SK-N-DZ (cell line): ENCODE results near the gene NLGN3. TPM values are rescaled to one million over a fixed set of nuclear protein-coding genes. Genes with fewer than 3 reads are reported as not detected.

Source experiments
- DNase-seq: peaks from one replicate; pipeline ENCODE4 v3.0.0-alpha.2; 2015; ENCODE audit warnings: low spot score
- polyA plus RNA-seq, 2 experiments: library from polyadenylated mRNA; depleted of rRNA; stranded (reverse); fragments of >200 nt; gene quantifications; 2 replicates each; pipeline ENCODE4 v1.2.3, GENCODE V29; 2014

The NLGN3 gene
- 0.07 and 0.59 TPM in 2 replicates for polyA plus RNA-seq (2014; cell fraction: cytosol; rRNA removed)
- 0.37 and 0.45 TPM in 2 replicates for polyA plus RNA-seq (2014; cell fraction: nucleus; rRNA removed)

- no peak for DNase-seq
Measured at GRCh38 chrX:71144651-71145050, at the start of gene NLGN3. Gene NLGN3, plus strand, starts transcription at chrX:71144841. Its CDS starts 2,909 bp downstream, at chrX:71147750.

GRCh38 chrX:71095033-71095432 lies 49.6 kb upstream of the NLGN3 start:
- no peak for DNase-seq

- peak; percentile 86 for DNase-seq
Measured at GRCh38 chrX:71095555-71095980, 49.1 kb upstream of the NLGN3 start, which contains the start of gene FOXO4. Gene FOXO4, plus strand, starts transcription at chrX:71095851. Its CDS starts 678 bp downstream, at chrX:71096529.

- peak; percentile 24 for DNase-seq
Measured at GRCh38 chrX:71095981-71096759, 48.5 kb upstream of the NLGN3 start.

GRCh38 chrX:71096760-71097032 lies 47.9 kb upstream of the NLGN3 start:
- DNase-seq: no peak

- DNase-seq: peak; percentile 51
Measured at GRCh38 chrX:71098302-71098701, 46.3 kb upstream of the NLGN3 start.

GRCh38 chrX:71098951-71099506 lies 45.6 kb upstream of the NLGN3 start:
- no peak for DNase-seq

GRCh38 chrX:71099736-71100135 lies 44.9 kb upstream of the NLGN3 start:
- DNase-seq: no peak

- no peak for DNase-seq
Measured at GRCh38 chrX:71100581-71101505, 43.8 kb upstream of the NLGN3 start.

GRCh38 chrX:71102292-71102691 lies 42.3 kb upstream of the NLGN3 start:
- no peak for DNase-seq

GRCh38 chrX:71103110-71103983 lies 41.3 kb upstream of the NLGN3 start:
- peak; percentile 83 for DNase-seq

- DNase-seq: no peak
Measured at GRCh38 chrX:71105628-71106027, 39.0 kb upstream of the NLGN3 start.

GRCh38 chrX:71106427-71106826 lies 38.2 kb upstream of the NLGN3 start, which contains the start of gene CXorf65:
Gene CXorf65, minus strand, starts transcription at chrX:71106740. Its CDS starts 184 bp downstream, at chrX:71106556.
- DNase-seq: no peak

GRCh38 chrX:71107245-71107644 lies 37.4 kb upstream of the NLGN3 start:
- DNase-seq: no peak

GRCh38 chrX:71107762-71108360 lies 36.8 kb upstream of the NLGN3 start:
- DNase-seq: peak; percentile 40

- no peak for DNase-seq
Measured at GRCh38 chrX:71109051-71109450, 35.6 kb upstream of the NLGN3 start.

GRCh38 chrX:71111141-71111843 lies 33.3 kb upstream of the NLGN3 start, which contains the start of gene IL2RG:
Gene IL2RG, minus strand, starts transcription at chrX:71111577. Its CDS starts 38 bp downstream, at chrX:71111539.
- no peak for DNase-seq

GRCh38 chrX:71111921-71112431 lies 32.7 kb upstream of the NLGN3 start:
- DNase-seq: no peak

- DNase-seq: no peak
Measured at GRCh38 chrX:71117358-71117757, 27.3 kb upstream of the NLGN3 start.
